Measurements from ENCODE around the gene SPOCK1. TPM values are rescaled to one million over a fixed set of nuclear protein-coding genes. Genes with fewer than 3 reads are reported as not detected.

SPOCK1 gene
- total RNA-seq, 1 donor from 2014 or later: 28.6 TPM

GRCh38 chr5:137506296-137506695 is 7.2 kb upstream of the SPOCK1 start:
- intact Hi-C loops (cut with micrococcal nuclease): no loop called here
- Histone ChIP-seq H3K4me3 (no peak overlapping the region), H3K4me1 (no peaks in the 10 kb centered on the region), H3K27me3 (ENCODE audit: low read depth) (peaks cover 51% of the 10 kb centered on the region), H3K9me3 (replicated peaks) (no peaks in the 10 kb centered on the region), H3K36me3 (no peaks in the 10 kb centered on the region), H3K27ac (replicated peaks) (no peak overlapping the region)
- TF ChIP-seq CTCF (IDR thresholded peaks at IDR 0.05; ENCODE audit: borderline replicate concordance): no peak
- DNase-seq: no peak

- intact Hi-C loops (cut with micrococcal nuclease): no loop called here
- H3K36me3 ChIP-seq: no peaks in the 10 kb centered on the region
These were observed 5.8 kb upstream of the SPOCK1 start for GRCh38 chr5:137504916-137505315.

GRCh38 chr5:137503456-137503855 is 4.3 kb upstream of the SPOCK1 start:
- no peak overlapping the region for H3K27ac ChIP-seq (replicated peaks)
- H3K4me3 ChIP-seq: no peak overlapping the region
- H3K27me3 ChIP-seq (ENCODE audit: low read depth): peaks cover 42% of the 10 kb centered on the region
- H3K4me1 ChIP-seq: peaks cover 7% of the 10 kb centered on the region
- no peak for TF ChIP-seq CTCF (IDR thresholded peaks at IDR 0.05; ENCODE audit: borderline replicate concordance)
- no peak for DNase-seq
- H3K36me3 ChIP-seq: no peaks in the 10 kb centered on the region
- H3K9me3 ChIP-seq (replicated peaks): no peaks in the 10 kb centered on the region
- intact Hi-C loops (cut with micrococcal nuclease): no loop called here

More at GRCh38 chr5:137504916-137505315, 5.8 kb upstream of the SPOCK1 start:
- Histone ChIP-seq H3K4me1 (no peaks in the 10 kb centered on the region), H3K4me3 (no peak overlapping the region), H3K27me3 (ENCODE audit: low read depth) (peaks cover 48% of the 10 kb centered on the region), H3K9me3 (replicated peaks) (no peaks in the 10 kb centered on the region), H3K27ac (replicated peaks) (no peak overlapping the region)
- TF ChIP-seq CTCF (IDR thresholded peaks at IDR 0.05; ENCODE audit: borderline replicate concordance): no peak
- DNase-seq: no peak

- peaks cover 8% of the 10 kb centered on the region for H3K4me1 ChIP-seq
- peaks cover 51% of the 10 kb centered on the region for H3K27me3 ChIP-seq (ENCODE audit: low read depth)
- intact Hi-C loops (cut with micrococcal nuclease): no loop called here
- no peak for TF ChIP-seq CTCF (IDR thresholded peaks at IDR 0.05; ENCODE audit: borderline replicate concordance)
- H3K4me3 ChIP-seq: no peak overlapping the region
- no peak for DNase-seq
- no peak overlapping the region for H3K27ac ChIP-seq (replicated peaks)
- no peaks in the 10 kb centered on the region for H3K36me3 ChIP-seq
- no peaks in the 10 kb centered on the region for H3K9me3 ChIP-seq (replicated peaks)
These were observed 3.5 kb upstream of the SPOCK1 start for GRCh38 chr5:137502632-137503031.

- TF ChIP-seq CTCF (IDR thresholded peaks at IDR 0.05; ENCODE audit: borderline replicate concordance): no peak
- Histone ChIP-seq H3K27ac (replicated peaks) (no peak overlapping the region), H3K9me3 (replicated peaks) (no peaks in the 10 kb centered on the region), H3K4me3 (no peak overlapping the region), H3K27me3 (ENCODE audit: low read depth) (peaks cover 58% of the 10 kb centered on the region), H3K36me3 (no peaks in the 10 kb centered on the region), H3K4me1 (peaks cover 12% of the 10 kb centered on the region)
- no peak for DNase-seq
- intact Hi-C loops (cut with micrococcal nuclease): no loop called here
These were observed 2.8 kb upstream of the SPOCK1 start for GRCh38 chr5:137501846-137502406.

All from left ventricle myocardium inferior (tissue), 1 donor.